ENCODE measurements around the gene SH3D19. TPM values are rescaled to one million over a fixed set of nuclear protein-coding genes. Genes with fewer than 3 reads are reported as not detected.

The SH3D19 gene
- total and polyA plus RNA-seq, 4 donors = 22.1 to 69.2 (median 50.8) TPM

DNA sequence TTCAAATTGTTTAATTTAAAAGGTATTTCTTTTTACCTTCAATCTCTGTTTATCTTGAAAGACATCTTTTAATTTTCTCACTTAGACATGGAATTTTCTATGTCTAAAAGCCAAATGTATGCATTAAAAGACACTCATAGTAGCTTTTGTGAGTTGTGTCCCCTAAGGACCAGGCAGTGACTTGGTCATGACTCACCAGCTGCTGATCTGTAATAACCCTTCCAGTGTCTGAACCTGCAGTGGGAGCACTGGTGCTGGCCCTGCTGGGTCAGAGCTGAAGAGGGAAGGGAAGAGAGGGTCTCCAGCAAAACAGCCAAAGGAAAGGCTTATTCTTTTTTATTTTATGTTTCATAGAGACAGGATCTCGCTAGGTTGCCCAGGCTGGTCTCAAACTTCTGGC lies 31.1 kb upstream of the SH3D19 start:
- DNase-seq (no peak), ATAC-seq (ENCODE audit: insufficient read depth, low FRiP score) (no peak)
- no peak overlapping the region for H3K27ac ChIP-seq (ENCODE audit: low read depth in 1 of 2, low read length in 1 of 2)
- H3K4me3 ChIP-seq = no peak overlapping the region
- H3K4me1 ChIP-seq (ENCODE audit: control insufficient read depth in 5 of 5, insufficient read depth in 5 of 5, low read length in 5 of 5) = peaks cover 0 to 8% (median 0%) of the 10 kb centered on the region in 5 donors
- no peaks in the 10 kb centered on the region for H3K27me3 ChIP-seq (ENCODE audit: control insufficient read depth in 3 of 3, insufficient read depth in 3 of 3, low read length in 2 of 3)
- no peak overlapping the region for H3K9ac ChIP-seq (ENCODE audit: insufficient read depth in 1 of 2, low read length in 2 of 2)
- WGBS, 2 donors = 94 to 95% methylated on average over 1 of the region's 1 CpG
- TF ChIP-seq, protein P1, sequence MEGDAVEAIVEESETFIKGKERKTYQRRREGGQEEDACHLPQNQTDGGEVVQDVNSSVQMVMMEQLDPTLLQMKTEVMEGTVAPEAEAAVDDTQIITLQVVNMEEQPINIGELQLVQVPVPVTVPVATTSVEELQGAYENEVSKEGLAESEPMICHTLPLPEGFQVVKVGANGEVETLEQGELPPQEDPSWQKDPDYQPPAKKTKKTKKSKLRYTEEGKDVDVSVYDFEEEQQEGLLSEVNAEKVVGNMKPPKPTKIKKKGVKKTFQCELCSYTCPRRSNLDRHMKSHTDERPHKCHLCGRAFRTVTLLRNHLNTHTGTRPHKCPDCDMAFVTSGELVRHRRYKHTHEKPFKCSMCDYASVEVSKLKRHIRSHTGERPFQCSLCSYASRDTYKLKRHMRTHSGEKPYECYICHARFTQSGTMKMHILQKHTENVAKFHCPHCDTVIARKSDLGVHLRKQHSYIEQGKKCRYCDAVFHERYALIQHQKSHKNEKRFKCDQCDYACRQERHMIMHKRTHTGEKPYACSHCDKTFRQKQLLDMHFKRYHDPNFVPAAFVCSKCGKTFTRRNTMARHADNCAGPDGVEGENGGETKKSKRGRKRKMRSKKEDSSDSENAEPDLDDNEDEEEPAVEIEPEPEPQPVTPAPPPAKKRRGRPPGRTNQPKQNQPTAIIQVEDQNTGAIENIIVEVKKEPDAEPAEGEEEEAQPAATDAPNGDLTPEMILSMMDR (IDR thresholded peaks at IDR 0.05; ENCODE audit: control extremely low read depth, extremely low read depth) = no peak
- H3K36me3 ChIP-seq (ENCODE audit: control insufficient read depth in 4 of 4, insufficient read depth in 4 of 4, low read length in 4 of 4) = no peaks in the 10 kb centered on the region
- no peaks in the 10 kb centered on the region for H3K9me3 ChIP-seq (ENCODE audit: control insufficient read depth in 4 of 4, insufficient read depth in 3 of 4, low read length in 3 of 4)

- Histone ChIP-seq H3K9ac (ENCODE audit: insufficient read depth in 1 of 2, low read length in 2 of 2) (no peak overlapping the region), H3K9me3 (ENCODE audit: control insufficient read depth in 4 of 4, insufficient read depth in 3 of 4, low read length in 3 of 4) (no peaks in the 10 kb centered on the region), H3K36me3 (ENCODE audit: control insufficient read depth in 4 of 4, insufficient read depth in 4 of 4, low read length in 4 of 4) (no peaks in the 10 kb centered on the region), H3K27me3 (ENCODE audit: control insufficient read depth in 3 of 3, insufficient read depth in 3 of 3, low read length in 2 of 3) (no peaks in the 10 kb centered on the region), H3K4me3 (no peak overlapping the region), H3K4me1 (ENCODE audit: control insufficient read depth in 5 of 5, insufficient read depth in 5 of 5, low read length in 5 of 5) (peaks cover 0 to 8% (median 0%) of the 10 kb centered on the region in 5 donors), H3K27ac (ENCODE audit: low read depth in 1 of 2, low read length in 1 of 2) (no peak overlapping the region)
- TF ChIP-seq, protein P1 (IDR thresholded peaks at IDR 0.05; ENCODE audit: control extremely low read depth, extremely low read depth) = no peak
- DNase-seq (no peak), ATAC-seq (ENCODE audit: insufficient read depth, low FRiP score) (no peak)
- 85 to 86% methylated on average over 4 of the region's 4 CpGs for WGBS, 2 donors
Measured at GRCh38 chr4:151355155-151355554, 29.8 kb upstream of the SH3D19 start.

GRCh38 chr4:151347490-151348235 lies 22.3 kb upstream of the SH3D19 start:
- ATAC-seq (ENCODE audit: insufficient read depth, low FRiP score) = no peak
- Histone ChIP-seq H3K36me3 (ENCODE audit: control insufficient read depth in 4 of 4, insufficient read depth in 4 of 4, low read length in 4 of 4) (no peaks in the 10 kb centered on the region), H3K4me3 (no peak overlapping the region), H3K9me3 (ENCODE audit: control insufficient read depth in 4 of 4, insufficient read depth in 3 of 4, low read length in 3 of 4) (no peaks in the 10 kb centered on the region), H3K9ac (ENCODE audit: insufficient read depth in 1 of 2, low read length in 2 of 2) (no peak overlapping the region), H3K4me1 (ENCODE audit: control insufficient read depth in 5 of 5, insufficient read depth in 5 of 5, low read length in 5 of 5) (no peaks in the 10 kb centered on the region), H3K27me3 (ENCODE audit: control insufficient read depth in 3 of 3, insufficient read depth in 3 of 3, low read length in 2 of 3) (no peaks in the 10 kb centered on the region), H3K27ac (ENCODE audit: low read depth in 1 of 2, low read length in 1 of 2) (no peak overlapping the region)
- TF ChIP-seq, protein P1 (IDR thresholded peaks at IDR 0.05; ENCODE audit: control extremely low read depth, extremely low read depth) = no peak
- no peak for DNase-seq
- WGBS, 2 donors = 59 to 83% methylated on average over 9 of the region's 9 CpGs

All from lung (tissue), 12 donors.